Stimulated activated CD4-positive, alpha-beta T cell treated with anti-CD3 and anti-CD28 coated beads, Interleukin-2, amount 100 ng/mL, for 4 hours (primary cell): ENCODE measurements around the gene CACNG4.

Source experiments
- DNase-seq: peaks from one replicate; pipeline ENCODE4 v3.0.0-alpha.2; 2020; ENCODE audit warnings: low read depth

CACNG4 gene

GRCh38 chr17:67066717-67067116, 102.2 kb downstream of the CACNG4 start:
- no peak for DNase-seq

DNA sequence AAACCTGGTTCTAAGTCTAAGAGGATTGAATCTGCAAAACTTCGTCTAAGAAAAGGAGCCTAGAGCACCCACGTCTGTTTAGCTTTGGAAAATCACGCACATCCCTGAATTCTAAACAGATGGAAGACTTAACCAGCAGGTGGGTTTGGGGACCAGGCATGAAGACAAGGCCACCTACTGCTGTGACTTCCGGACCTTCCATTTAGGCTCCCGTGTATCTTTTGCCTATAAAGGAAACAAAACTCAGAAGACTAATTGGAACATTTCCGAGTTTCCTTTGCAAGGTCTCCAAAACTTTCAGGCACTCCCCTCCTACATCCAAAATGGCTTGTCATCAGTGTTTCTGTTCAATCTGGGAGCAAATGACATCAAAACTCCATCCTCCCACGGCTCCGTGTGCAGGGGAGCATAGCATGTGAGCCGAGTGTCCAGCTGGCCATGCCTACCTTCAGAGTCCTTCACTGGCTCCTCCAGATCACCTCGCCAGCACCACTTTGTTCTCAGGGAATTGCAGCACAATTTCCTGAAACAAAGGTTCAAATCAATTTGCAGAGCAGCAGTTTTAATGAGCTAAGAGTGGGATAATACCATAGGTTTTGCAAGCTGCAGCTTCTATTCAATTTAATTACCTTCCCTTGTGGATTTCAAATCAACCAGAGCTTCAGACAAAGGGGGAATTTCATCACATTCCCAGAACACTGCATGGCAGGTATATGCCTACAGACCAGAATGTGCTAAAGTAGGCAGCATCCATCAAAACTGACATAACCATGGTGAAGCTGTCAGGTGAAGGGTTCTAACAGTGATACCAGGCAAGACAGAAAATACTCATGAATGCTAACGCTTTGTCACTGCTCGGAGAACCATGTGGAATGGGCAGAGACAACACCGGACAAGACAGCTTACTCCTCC, 103.3 kb downstream of the CACNG4 start:
- DNase-seq, result no peak

DNA sequence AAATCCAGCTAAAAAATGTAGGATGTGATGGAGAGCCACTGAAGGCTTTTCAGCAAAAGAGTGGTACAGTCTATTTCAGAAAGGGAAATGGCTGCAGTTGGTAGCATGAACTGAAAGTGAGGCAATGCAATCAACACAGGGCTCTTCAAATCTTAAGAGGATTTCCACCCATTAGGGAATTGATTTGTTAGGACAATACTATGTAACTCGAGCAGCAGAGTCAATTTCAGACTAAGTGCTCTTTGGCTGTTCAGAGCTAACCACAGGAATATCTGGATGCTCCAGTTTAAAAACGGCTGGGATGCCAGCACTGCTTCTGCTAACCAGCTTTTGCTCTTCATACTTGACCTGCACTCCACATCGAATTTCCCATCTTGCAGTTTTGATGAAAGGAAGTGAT, 104.5 kb downstream of the CACNG4 start:
- DNase-seq, result no peak

- DNase-seq, result no peak
These were observed 105.2 kb downstream of the CACNG4 start for GRCh38 chr17:67069603-67070136.

DNA sequence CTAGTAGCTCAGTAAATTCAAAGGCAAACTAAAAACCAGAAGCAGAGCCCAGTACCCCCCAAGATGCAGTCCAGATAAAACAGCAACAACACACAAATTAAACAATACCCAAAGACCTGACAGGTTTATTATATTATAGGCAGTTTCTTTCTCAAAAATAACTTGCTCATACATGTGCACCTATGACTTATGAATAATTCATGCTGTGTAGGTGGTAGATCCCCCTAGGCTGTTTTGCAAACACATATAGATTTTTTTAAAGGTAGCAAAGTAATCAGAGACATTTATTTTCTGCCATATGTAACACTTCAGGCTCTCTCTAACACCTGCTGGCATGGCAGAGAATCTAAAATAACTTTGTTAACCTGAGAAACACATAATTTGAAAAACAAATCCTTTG, 107.1 kb downstream of the CACNG4 start:
- no peak for DNase-seq

DNA sequence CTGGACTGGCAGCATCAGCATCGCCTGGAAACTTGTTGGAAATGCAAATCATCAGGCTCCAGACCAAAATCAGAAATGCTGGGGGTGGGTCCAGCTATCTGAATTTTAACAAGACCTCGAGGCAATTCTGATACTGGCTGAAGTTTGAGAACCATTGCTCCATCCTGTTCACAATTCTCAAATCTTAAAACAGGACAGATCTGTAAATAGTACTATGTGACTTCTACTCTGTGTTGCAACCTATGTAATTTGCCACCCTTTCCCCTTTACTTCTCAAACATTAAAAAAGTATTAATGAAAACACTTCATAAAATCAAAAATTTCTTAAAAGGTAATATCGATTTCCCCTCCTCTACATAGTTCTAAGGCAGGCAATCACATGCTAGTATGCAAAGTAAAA, 108.4 kb downstream of the CACNG4 start:
- no peak for DNase-seq

DNA sequence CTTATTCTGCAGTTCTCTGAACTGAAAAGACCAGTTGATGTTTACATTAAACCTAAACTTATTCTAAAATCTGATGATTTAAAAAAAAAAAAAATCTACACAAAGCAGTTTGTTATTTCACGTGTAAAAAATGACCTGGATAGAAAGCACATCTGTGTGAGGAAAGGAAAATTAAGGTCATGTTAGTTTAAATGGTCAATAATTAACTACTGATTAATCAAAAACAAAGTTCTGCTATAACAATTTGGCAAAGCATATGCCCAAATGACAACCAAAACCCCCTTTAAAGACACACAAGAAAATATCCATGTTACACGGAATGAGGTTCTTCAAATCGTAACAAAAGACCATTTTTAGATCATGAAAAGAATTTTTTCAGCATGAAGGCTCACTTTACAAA, 110.3 kb downstream of the CACNG4 start:
- no peak for DNase-seq

DNA sequence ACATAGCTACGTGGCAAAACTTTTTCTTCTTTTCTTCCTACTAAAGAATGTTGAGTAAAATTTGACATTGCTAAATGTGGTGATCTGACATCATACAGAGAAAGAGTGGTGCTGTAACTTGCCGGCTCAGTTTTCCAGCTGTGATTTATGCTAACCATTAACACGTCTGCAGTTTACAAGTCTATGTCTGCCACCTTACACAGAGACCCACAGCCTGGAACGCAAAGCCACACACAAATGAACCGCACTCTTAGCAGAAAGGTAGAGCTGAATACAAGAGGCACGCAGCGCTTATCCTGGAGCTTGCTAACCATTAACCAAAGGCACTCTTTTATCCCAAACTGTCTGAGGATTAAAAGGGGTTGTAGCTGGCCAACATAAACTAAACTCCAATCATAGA, 111.8 kb downstream of the CACNG4 start:
- DNase-seq, result no peak

DNA sequence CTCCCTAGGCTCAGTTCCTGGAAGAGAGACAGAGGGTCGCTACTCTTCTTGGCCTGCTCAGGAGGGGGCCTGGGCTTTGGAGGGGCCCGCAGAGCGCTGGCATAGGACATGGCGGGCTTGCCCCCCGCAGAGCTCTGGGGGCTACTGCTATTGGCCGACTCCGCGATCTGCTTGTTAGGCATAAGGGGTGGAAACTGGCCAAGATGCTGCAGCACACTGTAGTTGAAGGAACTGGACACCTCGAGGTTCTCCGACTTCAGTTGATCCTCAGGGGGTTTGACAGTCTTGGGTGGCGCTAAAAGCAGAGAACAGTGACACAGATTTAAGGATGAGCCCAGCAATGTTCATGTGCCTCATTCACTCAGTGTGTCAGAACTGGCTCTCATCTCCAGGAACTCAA, 113.8 kb downstream of the CACNG4 start:
- no peak for DNase-seq

DNA sequence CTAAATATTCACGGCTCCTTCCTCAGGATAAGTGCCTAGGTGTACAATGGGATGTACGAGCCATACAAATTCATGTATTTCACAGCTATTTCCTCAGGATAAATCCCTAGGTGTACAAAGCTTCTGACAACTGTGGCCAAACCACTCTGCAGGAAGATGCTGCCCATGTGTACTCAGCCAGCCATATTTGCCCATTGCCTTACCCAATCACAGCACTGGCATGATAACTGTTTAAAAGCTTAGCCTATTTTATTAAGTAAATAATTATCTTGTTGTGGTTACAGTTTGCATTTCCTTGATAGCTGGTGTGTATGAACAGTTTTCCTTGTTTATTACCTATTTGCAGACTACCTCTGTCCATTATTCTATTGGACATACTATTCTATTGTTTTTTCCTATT, 115.0 kb downstream of the CACNG4 start:
- no peak for DNase-seq

- no peak for DNase-seq
These were observed 116.3 kb downstream of the CACNG4 start for GRCh38 chr17:67080804-67081203.

GRCh38 chr17:67082107-67082506, 117.6 kb downstream of the CACNG4 start:
- no peak for DNase-seq
